HepG2 (cell line): ENCODE measurements around the gene MLYCD. TPM values are rescaled to one million over a fixed set of nuclear protein-coding genes. Genes with fewer than 3 reads are reported as not detected.

Source experiments
- ATAC-seq: fragments of 200-7000 bp; cut with Tn5 transposase; 3 replicates; pipeline ENCODE4 v1.9.1; 2020; ENCODE audit warnings: mild to moderate bottlenecking, moderate library complexity
- BruUV-seq: library from RNA; stranded (reverse); fragments of 400-500 nt; replicated peaks from 2 replicates; lab custom pipeline; 2021; lab: Mats Ljungman, UMichigan
- CTCF ChIA-PET: fragments of 300-600 bp; formaldehyde crosslinking; extraction: SDS; loops from one replicate; lab custom pipeline; 2021; ENCODE audit warnings: low total read pairs, inconsistent platforms, low intra/inter-chr PET ratio; lab: Yijun Ruan, JAX
- POLR2A ChIA-PET: fragments of 350-600 bp; sonication (Branson Sonifier 250); formaldehyde crosslinking; loops from one replicate; lab custom pipeline; 2020; ENCODE audit warnings: antibody characterized with exemption, inconsistent platforms; lab: Yijun Ruan, JAX
- DNase-seq: peaks from one replicate; pipeline ENCODE4 v3.0.0-alpha.2; 2015; ENCODE audit warnings: low spot score
- FAIRE-seq: peaks from 3 replicates; lab custom pipeline; 2011; peaks lifted over from hg19 to GRCh38; lab: Jason Lieb, UNC
- H2AFZ ChIP-seq: one replicate; pipeline ENCODE4 v1.6.1; 2011; ENCODE audit warnings: low read length, inconsistent platforms
- H3K27ac ChIP-seq: fragments of 300-600 bp; 3 replicates; pipeline ENCODE4 v1.8.0; 2011; ENCODE audit warnings: mixed run types, mild to moderate bottlenecking, mixed read lengths, low read length, inconsistent platforms; ENCODE audit not compliant: insufficient read depth; ENCODE audit errors: extremely low read length
- H3K27me3 ChIP-seq, 2 experiments: fragments of 200-600 bp in 1 of 2; 2 replicates in 1 of 2; 3 replicates in 1 of 2; pipeline versions ENCODE4 v1.6.0 to v1.8.0; 2011; ENCODE audit warnings: low read length in 2 of 2, mild to moderate bottlenecking in 2 of 2, moderate library complexity in 2 of 2, inconsistent platforms in 1 of 2; ENCODE audit not compliant: insufficient read depth in 2 of 2, control insufficient read depth in 1 of 2
- H3K36me3 ChIP-seq, 2 experiments: fragments of 200-600 bp in 1 of 2; replicated peaks in 1 of 2; 2 replicates in 1 of 2; 3 replicates in 1 of 2; pipeline versions ENCODE4 v1.5.1 to v1.8.0; 2011; ENCODE audit warnings: low read length in 2 of 2, inconsistent platforms in 1 of 2; ENCODE audit not compliant: insufficient read depth in 2 of 2, control insufficient read depth in 1 of 2
- H3K4me1 ChIP-seq: 2 replicates; pipeline ENCODE4 v1.5.1; 2012; ENCODE audit warnings: low read length, inconsistent platforms; ENCODE audit not compliant: insufficient read depth
- H3K4me2 ChIP-seq: 2 replicates; pipeline ENCODE4 v1.6.0; 2011; ENCODE audit warnings: low read depth, low read length, inconsistent platforms
- H3K4me3 ChIP-seq, 3 experiments: fragments of 200-600 bp in 1 of 3; sonication (generic), shearing (Covaris generic) in 1 of 3; replicated peaks in 1 of 3; 2 replicates each; pipeline ENCODE4 v1.5.1; 2011 to 2016; ENCODE audit warnings: low read length in 3 of 3, inconsistent platforms in 2 of 3, low read depth in 2 of 3, mild to moderate bottlenecking in 2 of 3, control low read depth in 1 of 3, mixed read lengths in 1 of 3; ENCODE audit not compliant: insufficient read depth in 1 of 3
- H3K79me2 ChIP-seq: one replicate; pipeline ENCODE4 v1.6.1; 2011; ENCODE audit warnings: low read length, inconsistent platforms; ENCODE audit not compliant: insufficient read depth
- H3K9ac ChIP-seq: 2 replicates; pipeline ENCODE4 v1.6.0; 2011; ENCODE audit warnings: mild to moderate bottlenecking, low read depth, low read length, inconsistent platforms; ENCODE audit not compliant: insufficient read depth
- H3K9me3 ChIP-seq: 2 replicates; pipeline ENCODE4 v1.5.1; 2012; ENCODE audit warnings: mild to moderate bottlenecking, low read length
- H4K20me1 ChIP-seq: 2 replicates; pipeline ENCODE4 v1.6.0; 2011; ENCODE audit warnings: inconsistent platforms, mild to moderate bottlenecking, low read length, moderate library complexity; ENCODE audit not compliant: insufficient read depth
- CCDC6 ChIP-seq: sonication (generic); formaldehyde crosslinking; IDR thresholded peaks from 2 replicates; pipeline ENCODE4 v1.8.1; 2022; ENCODE audit warnings: mild to moderate bottlenecking, missing genetic modification reagents, moderate library complexity
- ETV5 ChIP-seq: IDR thresholded peaks from 2 replicates; pipeline ENCODE4 v1.6.1; 2018; ENCODE audit warnings: missing biosample characterization, missing genetic modification reagents, inconsistent platforms, borderline replicate concordance
- FOXA1 ChIP-seq, 2 experiments: fragments of 450-650 bp in 1 of 2; sonication (generic) in 1 of 2; formaldehyde crosslinking in 1 of 2; IDR thresholded peaks; 2 replicates each; pipeline versions ENCODE4 v1.4.0 to v1.6.1; 2016 to 2020; ENCODE audit warnings: missing genetic modification reagents in 1 of 2
- HNRNPK ChIP-seq: fragments of 200-400 bp; formaldehyde crosslinking; IDR thresholded peaks from 2 replicates; pipeline ENCODE4 v1.6.1; 2018; ENCODE audit warnings: low read length, low read depth, moderate library complexity, mild to moderate bottlenecking; ENCODE audit not compliant: poor library complexity, severe bottlenecking
- JUNB ChIP-seq: sonication (generic); formaldehyde crosslinking; IDR thresholded peaks from 2 replicates; pipeline ENCODE4 v1.8.0; 2022; ENCODE audit warnings: missing genetic modification reagents, mild to moderate bottlenecking, borderline replicate concordance
- PHB2 ChIP-seq: fragments of 450-650 bp; IDR thresholded peaks from 2 replicates; pipeline ENCODE4 v1.6.1; 2018; ENCODE audit not compliant: partially characterized antibody
- RFXAP ChIP-seq: sonication (generic); formaldehyde crosslinking; IDR thresholded peaks from 2 replicates; pipeline ENCODE4 v1.4.0; 2020; ENCODE audit warnings: missing genetic modification reagents, borderline replicate concordance
- RXRB ChIP-seq: IDR thresholded peaks from 2 replicates; pipeline ENCODE4 v1.6.1; 2016; ENCODE audit warnings: borderline replicate concordance, missing genetic modification reagents, missing compliant biosample characterization
- SIN3A ChIP-seq: IDR thresholded peaks from 2 replicates; pipeline ENCODE4 v1.6.1; 2011; ENCODE audit warnings: low read depth, mild to moderate bottlenecking, control low read depth, low read length, borderline replicate concordance
- TCF12 ChIP-seq, 2 experiments: fragments of 450-650 bp in 1 of 2; sonication (generic) in 1 of 2; formaldehyde crosslinking in 1 of 2; IDR thresholded peaks; 2 replicates each; pipeline versions ENCODE4 v1.6.1 to v1.8.0; 2017 to 2022; ENCODE audit warnings: antibody characterized with exemption in 1 of 2, mild to moderate bottlenecking in 1 of 2, missing genetic modification reagents in 1 of 2, moderate library complexity in 1 of 2
- ZNF263 ChIP-seq: sonication (generic); formaldehyde crosslinking; IDR thresholded peaks from 2 replicates; pipeline ENCODE4 v1.4.0; 2020; ENCODE audit warnings: missing genetic modification reagents
- ZNF33A ChIP-seq: sonication (generic); formaldehyde crosslinking; IDR thresholded peaks from 2 replicates; pipeline ENCODE4 v1.5.1; 2020; ENCODE audit warnings: missing genetic modification reagents, mild to moderate bottlenecking, moderate library complexity, borderline replicate concordance
- ZNF354B ChIP-seq: sonication (generic); formaldehyde crosslinking; IDR thresholded peaks from 2 replicates; pipeline ENCODE4 v1.8.0; 2022; ENCODE audit warnings: mild to moderate bottlenecking, missing genetic modification reagents
- ZNF562 ChIP-seq: sonication (generic); formaldehyde crosslinking; IDR thresholded peaks from 2 replicates; pipeline ENCODE4 v1.8.0; 2022; ENCODE audit warnings: missing genetic modification reagents, borderline replicate concordance
- ZNF652 ChIP-seq: IDR thresholded peaks from 2 replicates; pipeline ENCODE4 v1.6.1; 2016; ENCODE audit warnings: low read depth, borderline replicate concordance
- WGBS: methylation state at CpG from one replicate; pipeline ENCODE4 v1.1.6; 2017; ENCODE audit warnings: low lambda C conversion rate; 5-methylcytosine and 5-hydroxymethylcytosine counted together
- in situ Hi-C: cut with HindIII; loops from 2 replicates; pipeline ENCODE4 v1.10.0; 2017; ENCODE audit warnings: low pct_unique_long_range_greater_than_20kb; ENCODE audit not compliant: extremely low pct_ligation_motif_present
- intact Hi-C: fragments of 100-400 bp; cut with micrococcal nuclease; formaldehyde crosslinking; loops from one replicate; pipeline ENCODE4 v1.10.0; 2022; ENCODE audit not compliant: unreplicated experiment
- polyA plus RNA-seq, 8 experiments: library from polyadenylated mRNA; depleted of rRNA in 3 of 8; stranded (reverse) in 7 of 8; unstranded in 1 of 8; fragments of >200 nt; fragmentation: Illumina TruSeq in 4 of 8; extraction: Trizol in 4 of 8; gene quantifications; 2 replicates each; pipeline versions ENCODE4 v1.2.1 to v1.2.3, GENCODE V29; 2011 to 2016; ENCODE audit warnings: low read depth in 4 of 8, missing spikeins in 1 of 8, mixed read lengths in 1 of 8; ENCODE audit not compliant: insufficient read depth in 1 of 8
- total RNA-seq, 5 experiments: library from RNA; depleted of rRNA; stranded (reverse); fragments of >200 nt; fragmentation: Illumina TruSeq; extraction: Trizol; gene quantifications; 2 replicates each; pipeline ENCODE4 v1.2.3, GENCODE V29; 2016; ENCODE audit warnings: low read depth in 1 of 5
- TF ChIP-seq, protein P1 (sequence below): sonication (generic); formaldehyde crosslinking; IDR thresholded peaks from 2 replicates; pipeline ENCODE4 v1.8.0; 2022; ENCODE audit warnings: mild to moderate bottlenecking, missing genetic modification reagents, moderate library complexity
- TF ChIP-seq, protein P2 (sequence below): sonication (generic); formaldehyde crosslinking; IDR thresholded peaks from 2 replicates; pipeline ENCODE4 v1.5.1; 2020; ENCODE audit warnings: mild to moderate bottlenecking, missing genetic modification reagents, moderate library complexity

MLYCD gene
- total and polyA plus RNA-seq, 2 of the 13 experiments (the other 11 are each of a cell fraction or from before 2014, with no cell fraction given) = 1.8 to 4.0 TPM

DNA sequence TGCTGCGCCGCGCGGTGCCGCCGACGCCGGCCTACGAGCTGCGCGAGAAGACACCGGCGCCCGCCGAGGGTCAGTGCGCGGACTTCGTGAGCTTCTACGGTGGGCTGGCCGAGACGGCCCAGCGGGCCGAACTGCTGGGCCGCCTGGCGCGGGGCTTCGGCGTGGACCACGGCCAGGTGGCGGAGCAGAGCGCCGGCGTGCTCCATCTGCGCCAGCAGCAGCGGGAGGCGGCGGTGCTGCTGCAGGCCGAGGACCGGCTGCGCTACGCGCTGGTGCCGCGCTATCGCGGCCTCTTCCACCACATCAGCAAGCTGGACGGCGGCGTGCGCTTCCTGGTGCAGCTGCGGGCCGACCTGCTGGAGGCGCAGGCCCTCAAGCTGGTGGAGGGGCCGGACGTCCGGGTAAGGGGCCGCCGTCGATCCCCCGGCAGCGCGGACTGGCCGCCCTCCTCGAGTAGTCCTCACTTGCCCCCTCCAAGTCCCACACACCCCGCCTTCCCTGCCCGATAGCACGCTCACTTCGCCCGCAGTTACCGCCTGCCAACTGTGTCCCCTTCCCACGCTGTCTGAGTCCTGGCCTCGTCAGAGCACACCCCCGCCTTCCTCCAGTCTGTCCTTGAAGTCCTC, 470 bp downstream of the MLYCD start (continued):
- TF ChIP-seq ZNF562 (CRISPR knock-in tag) (no peak; the same call in 1 of the 2 replicates), RXRB (CRISPR knock-in tag) (no peak; the same call in 1 of the 2 replicates), ZNF33A (CRISPR knock-in tag) (no peak), RFXAP (CRISPR knock-in tag) (no peak), ZNF354B (CRISPR knock-in tag) (no peak), CCDC6 (no peak), SIN3A (no peak), PHB2 (no peak), JUNB (CRISPR knock-in tag) (no peak), HNRNPK (peak; percentile 68)
- TF ChIP-seq, protein P1, sequence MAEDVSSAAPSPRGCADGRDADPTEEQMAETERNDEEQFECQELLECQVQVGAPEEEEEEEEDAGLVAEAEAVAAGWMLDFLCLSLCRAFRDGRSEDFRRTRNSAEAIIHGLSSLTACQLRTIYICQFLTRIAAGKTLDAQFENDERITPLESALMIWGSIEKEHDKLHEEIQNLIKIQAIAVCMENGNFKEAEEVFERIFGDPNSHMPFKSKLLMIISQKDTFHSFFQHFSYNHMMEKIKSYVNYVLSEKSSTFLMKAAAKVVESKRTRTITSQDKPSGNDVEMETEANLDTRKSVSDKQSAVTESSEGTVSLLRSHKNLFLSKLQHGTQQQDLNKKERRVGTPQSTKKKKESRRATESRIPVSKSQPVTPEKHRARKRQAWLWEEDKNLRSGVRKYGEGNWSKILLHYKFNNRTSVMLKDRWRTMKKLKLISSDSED = no peak

DNA sequence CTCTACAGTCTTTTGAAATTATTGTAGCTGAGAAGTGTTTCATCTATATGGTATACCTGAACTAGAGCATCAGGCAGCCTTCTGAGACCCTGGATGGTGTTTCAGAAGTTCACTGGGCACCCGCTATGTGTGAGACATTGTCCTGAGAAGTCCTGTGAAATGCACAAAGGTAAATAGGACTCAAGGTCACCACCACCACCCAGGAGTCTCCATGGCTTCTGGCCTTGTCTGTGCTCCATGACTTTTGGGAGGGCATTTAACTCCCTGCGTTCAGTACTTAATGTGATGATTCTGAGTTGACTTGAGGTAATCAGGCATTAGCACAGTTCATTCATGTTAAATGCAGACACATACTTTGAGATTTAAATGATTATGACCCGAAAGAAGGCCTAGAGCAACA, 1.1 kb downstream of the MLYCD start:
- ATAC-seq = peak; percentile 5
- peak; percentile 41; the same call in 1 of the 2 replicates for TF ChIP-seq ZNF652 (CRISPR knock-in tag)
- TF ChIP-seq ETV5 (CRISPR knock-in tag) = no peak
- TF ChIP-seq, protein P2, sequence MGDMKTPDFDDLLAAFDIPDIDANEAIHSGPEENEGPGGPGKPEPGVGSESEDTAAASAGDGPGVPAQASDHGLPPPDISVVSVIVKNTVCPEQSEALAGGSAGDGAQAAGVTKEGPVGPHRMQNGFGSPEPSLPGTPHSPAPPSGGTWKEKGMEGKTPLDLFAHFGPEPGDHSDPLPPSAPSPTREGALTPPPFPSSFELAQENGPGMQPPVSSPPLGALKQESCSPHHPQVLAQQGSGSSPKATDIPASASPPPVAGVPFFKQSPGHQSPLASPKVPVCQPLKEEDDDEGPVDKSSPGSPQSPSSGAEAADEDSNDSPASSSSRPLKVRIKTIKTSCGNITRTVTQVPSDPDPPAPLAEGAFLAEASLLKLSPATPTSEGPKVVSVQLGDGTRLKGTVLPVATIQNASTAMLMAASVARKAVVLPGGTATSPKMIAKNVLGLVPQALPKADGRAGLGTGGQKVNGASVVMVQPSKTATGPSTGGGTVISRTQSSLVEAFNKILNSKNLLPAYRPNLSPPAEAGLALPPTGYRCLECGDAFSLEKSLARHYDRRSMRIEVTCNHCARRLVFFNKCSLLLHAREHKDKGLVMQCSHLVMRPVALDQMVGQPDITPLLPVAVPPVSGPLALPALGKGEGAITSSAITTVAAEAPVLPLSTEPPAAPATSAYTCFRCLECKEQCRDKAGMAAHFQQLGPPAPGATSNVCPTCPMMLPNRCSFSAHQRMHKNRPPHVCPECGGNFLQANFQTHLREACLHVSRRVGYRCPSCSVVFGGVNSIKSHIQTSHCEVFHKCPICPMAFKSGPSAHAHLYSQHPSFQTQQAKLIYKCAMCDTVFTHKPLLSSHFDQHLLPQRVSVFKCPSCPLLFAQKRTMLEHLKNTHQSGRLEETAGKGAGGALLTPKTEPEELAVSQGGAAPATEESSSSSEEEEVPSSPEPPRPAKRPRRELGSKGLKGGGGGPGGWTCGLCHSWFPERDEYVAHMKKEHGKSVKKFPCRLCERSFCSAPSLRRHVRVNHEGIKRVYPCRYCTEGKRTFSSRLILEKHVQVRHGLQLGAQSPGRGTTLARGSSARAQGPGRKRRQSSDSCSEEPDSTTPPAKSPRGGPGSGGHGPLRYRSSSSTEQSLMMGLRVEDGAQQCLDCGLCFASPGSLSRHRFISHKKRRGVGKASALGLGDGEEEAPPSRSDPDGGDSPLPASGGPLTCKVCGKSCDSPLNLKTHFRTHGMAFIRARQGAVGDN (CRISPR knock-in tag) = no peak
- no peak for TF ChIP-seq TCF12 (IDR thresholded peaks at IDR 0.05)
- TF ChIP-seq TCF12 (CRISPR knock-in tag; IDR thresholded peaks at IDR 0.05) = 0 out of 2 replicates have a peak, but pooled peaks have one; percentile 1
- no peak for TF ChIP-seq FOXA1 (IDR thresholded peaks at IDR 0.05)
- TF ChIP-seq FOXA1 (CRISPR knock-in tag; IDR thresholded peaks at IDR 0.05) = peak; percentile 78
- TF ChIP-seq ZNF263 = no peak

More for the DNA sequence above, 1.1 kb downstream of the MLYCD start:
- peaks cover 5% of the 10 kb centered on the region for H3K79me2 ChIP-seq
- DNase-seq (peak; percentile 62), FAIRE-seq (peak; percentile 94)
- H3K9me3 ChIP-seq = no peaks in the 10 kb centered on the region
- in situ Hi-C loops (no loop called here), intact Hi-C loops (loop anchor here (1.0 to 2.0 kb wide), 2 partner anchors 28 to 53 kb away; partner anchors contain the start of gene OSGIN1)
- no TSS peak for BruUV-seq
- WGBS = 33% methylated on average over 3 of the region's 3 CpGs
- no peaks in the 10 kb centered on the region for H4K20me1 ChIP-seq
- no peak overlapping the region for H2AFZ ChIP-seq
- CTCF ChIA-PET = no interaction called here
- peaks cover 0 to 13% of the 10 kb centered on the region in 2 experiments; a peak in 3 of 5 replicates for H3K27me3 ChIP-seq
- H3K9ac ChIP-seq = peak overlapping the region; percentile 82
- H3K27ac ChIP-seq = peak overlapping the region; percentile 83
- peak overlapping the region; percentile 97 for H3K4me2 ChIP-seq
- no peaks in the 10 kb centered on the region for H3K36me3 ChIP-seq
- POLR2A ChIA-PET = no interaction called here
- H3K4me3 ChIP-seq = peak overlapping the region; percentile 68 to 84 (median 74)
- H3K4me1 ChIP-seq = peaks cover 39% of the 10 kb centered on the region
